HG03378 (cell line): ENCODE measurements around the gene KLRF2.
"Not testable (repeated sequence)": the region's sequence is repeated elsewhere in the genome, so short reads cannot be mapped to it uniquely, and the experiment has no call there.

Source experiments
- ATAC-seq: cut with Tn5 transposase; IDR thresholded peaks from one replicate; pipeline ENCODE4 v1.9.1; 2021; ENCODE audit warnings: mild to moderate bottlenecking, moderate library complexity; ENCODE audit not compliant: unreplicated experiment

Gene KLRF2, protein sequence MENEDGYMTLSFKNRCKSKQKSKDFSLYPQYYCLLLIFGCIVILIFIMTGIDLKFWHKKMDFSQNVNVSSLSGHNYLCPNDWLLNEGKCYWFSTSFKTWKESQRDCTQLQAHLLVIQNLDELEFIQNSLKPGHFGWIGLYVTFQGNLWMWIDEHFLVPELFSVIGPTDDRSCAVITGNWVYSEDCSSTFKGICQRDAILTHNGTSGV

DNA sequence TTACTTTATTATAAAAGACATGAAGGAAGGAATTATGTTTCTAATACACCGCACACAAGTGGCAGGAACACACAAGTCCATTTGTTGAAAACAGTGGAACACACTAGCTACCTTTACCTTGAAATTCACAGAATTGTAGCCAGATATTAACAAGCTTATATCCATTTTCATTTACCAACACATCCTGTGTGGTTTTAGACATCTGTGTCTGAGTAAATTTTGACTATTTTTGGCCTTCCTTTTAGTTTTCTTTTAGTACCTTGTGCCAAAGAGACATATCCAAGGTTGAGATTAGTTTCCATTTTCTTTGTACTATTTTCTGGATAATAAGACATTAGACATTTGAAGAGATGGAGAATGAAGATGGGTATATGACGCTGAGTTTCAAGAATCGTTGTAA lies at the start of gene KLRF2:
KLRF2 (plus strand) TSS at position 244 of the 400 bp plus-strand sequence; CDS start at position 351, 107 bp downstream.
- ATAC-seq: no peak

DNA sequence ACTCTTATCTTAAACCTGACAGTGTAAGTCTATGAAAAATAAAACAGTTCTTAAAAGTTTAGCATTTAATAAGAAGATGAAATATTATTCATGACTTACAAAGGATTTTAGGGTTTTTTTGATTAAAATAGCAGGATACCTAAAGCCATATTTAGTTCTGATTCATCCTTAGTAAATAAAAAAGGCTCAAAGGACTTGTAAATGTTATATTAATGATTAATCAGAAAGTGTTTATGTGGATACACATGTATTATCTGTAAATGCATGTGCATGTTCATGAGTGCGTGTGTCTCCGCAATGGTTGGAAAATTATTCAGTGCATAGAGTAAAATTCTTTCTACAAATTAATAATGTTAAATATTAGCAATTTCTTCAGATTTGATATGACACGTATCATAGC lies 49.6 kb upstream of the KLRF2 start:
- no peak for ATAC-seq

DNA sequence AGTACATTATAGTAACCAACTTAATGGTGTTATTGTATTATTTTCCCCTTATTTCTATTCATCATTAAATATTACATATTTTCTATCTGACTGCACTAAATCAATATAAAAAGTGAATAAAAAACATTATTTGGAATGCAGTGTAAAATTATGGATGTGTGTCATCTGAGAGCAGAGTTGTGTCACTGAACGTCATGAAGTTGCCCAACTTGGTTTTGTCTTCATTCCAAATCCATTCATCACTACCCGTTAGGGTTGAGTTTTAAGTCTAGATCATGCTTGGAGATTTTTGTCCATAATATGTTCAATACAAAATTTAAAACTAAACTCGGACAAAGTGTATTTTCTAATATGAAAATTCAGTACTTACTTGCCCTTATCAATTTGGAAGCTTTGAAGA lies 37.9 kb upstream of the KLRF2 start:
- ATAC-seq: no peak

DNA sequence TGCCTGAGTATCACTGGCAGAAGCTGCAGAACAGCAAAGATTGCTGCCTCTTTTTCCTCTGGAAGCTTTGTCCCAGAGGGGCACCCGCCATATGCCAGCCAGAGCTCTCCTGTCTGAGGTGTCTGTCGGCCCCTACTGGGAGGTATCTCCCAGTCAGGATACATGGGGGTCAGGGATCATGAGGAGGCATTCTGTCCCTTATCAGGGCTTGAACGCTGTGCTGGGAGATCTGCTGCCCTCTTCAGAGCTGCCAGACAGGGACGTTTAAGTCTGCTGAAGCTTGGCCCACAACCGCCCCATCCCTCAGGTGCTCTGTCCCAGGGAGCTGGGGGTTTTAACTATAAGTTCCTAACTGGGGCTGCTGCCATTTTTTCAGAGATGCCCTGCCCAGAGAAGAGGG lies 32.4 kb upstream of the KLRF2 start:
- no peak for ATAC-seq

DNA sequence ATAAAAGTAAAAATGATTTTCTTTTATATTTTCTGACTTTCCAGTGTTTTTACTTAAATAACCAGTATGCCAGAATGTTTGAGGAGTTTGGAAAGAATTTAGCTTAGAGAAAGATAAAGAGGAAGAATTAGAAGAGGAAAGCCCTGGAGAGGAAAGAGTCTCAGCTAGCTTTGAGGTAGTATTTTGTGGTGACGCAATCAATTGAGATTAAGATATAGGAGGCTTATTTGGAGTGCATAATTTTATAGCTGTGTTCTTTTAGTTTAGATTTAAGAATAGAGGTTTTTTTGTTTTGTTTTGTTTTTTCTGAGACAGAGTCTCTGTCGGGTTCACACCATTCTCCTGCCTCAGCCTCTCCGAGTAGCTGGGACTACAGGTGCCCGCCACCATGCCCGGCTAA lies 30.2 kb upstream of the KLRF2 start:
- ATAC-seq: no peak

DNA sequence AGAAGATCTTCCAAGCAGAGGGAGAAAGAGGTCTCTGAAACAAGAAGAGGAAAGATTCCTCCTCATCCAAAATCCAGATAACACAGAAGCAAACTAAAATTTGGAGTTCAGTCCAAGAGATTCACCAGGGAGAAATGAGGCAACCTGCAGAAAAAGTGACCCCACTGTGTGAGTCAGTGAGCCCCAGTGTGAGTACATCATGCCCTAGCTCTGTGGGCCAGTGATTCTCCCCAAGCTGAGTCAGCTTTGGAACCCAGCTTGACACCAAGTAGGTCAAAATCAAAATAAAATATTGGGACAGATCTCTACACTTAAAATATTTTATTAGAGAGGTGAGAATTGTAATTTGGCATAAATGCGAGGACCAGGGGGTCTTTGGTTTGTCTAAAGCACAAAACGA lies 29.4 kb upstream of the KLRF2 start:
- ATAC-seq: no peak

DNA sequence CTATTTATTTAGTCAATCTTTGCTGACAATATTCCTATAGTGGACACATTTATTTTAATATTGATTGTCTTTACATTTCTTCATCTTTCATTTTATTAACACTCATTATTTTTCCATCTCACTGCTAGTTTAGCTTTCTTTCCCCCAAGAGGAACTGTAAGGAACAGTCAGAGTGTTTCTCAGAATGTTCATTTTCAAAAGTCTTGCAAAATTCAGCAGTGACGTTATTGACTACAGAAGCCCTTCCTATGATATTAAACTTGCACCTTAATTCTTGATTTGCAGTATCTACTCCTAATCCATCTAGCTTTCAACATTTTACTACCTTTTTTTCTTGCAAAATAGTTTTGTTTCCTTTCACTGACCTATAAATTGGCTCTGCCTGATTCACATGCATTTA lies 25.1 kb upstream of the KLRF2 start:
- ATAC-seq: no peak

DNA sequence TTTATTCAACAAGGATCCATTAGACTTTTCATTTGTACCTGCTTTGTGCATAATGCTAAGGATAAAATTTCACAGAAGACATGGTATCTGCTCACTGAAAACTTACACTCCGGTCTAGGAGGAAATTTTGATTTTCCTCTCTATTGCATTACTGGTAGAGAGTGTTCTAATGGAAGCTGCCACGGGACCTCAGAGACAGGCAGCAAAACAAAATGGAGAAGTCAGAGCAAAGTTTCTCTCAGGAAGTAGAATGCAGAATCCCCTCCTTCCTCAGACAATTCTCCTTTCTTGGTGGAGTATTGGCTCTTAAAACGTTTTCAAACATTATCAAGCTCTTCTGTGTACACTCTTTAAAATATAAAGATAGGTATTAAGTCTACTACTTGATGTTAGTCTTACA lies 24.4 kb upstream of the KLRF2 start:
- ATAC-seq: no peak

DNA sequence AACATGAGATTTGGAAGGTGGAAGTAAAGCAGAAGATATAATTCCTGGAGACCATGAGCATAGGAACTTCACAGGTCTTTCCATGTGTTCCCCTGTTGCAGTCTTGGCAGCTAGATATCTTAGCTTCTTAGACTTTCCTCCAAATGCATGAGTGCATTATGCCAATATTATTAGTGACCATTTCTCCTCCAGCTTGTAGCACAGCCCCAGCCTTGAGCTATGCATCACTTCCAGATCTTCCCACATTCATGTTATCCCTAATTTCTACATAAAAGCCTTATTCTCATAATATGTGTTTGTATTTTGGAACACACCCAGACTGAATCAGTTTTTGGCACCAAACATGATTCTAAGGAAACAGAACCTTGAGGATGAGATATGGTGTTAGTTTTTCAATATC lies 23.2 kb upstream of the KLRF2 start:
- no peak for ATAC-seq

DNA sequence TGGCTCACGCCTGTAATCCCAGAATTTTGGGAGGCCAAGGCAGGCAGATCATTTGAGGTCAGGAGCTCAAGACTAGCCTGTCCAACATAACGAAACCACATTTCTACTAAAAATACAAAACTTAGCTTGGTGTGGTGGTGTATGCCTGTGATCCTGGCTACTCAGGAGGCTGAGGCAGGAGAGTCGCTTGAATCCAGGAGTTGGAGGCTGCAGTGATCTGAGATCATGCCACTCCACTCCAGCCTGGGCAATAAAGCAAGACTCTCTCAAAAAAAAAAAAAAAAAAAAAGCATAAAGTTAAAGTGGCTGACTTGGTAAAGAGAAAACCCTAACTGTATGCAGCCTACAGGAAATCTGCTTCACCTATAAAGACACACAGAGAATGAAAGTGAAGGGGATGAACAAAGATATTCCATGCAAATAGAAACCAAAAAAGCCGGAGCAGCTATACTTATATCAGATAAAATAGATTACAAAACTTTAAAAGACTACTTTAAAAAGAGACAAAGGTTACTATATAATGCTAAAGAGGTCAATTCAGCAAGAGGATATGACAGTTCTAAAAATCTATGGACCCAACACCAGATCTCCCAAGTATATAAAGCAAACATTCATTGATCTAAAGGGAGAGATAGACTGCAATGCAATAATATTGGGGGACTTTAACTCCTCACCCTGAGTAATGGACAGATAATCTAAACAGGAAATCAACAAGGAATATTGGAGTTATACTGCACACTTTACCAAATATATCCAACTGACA lies 16.2 kb upstream of the KLRF2 start:
- ATAC-seq: no peak

DNA sequence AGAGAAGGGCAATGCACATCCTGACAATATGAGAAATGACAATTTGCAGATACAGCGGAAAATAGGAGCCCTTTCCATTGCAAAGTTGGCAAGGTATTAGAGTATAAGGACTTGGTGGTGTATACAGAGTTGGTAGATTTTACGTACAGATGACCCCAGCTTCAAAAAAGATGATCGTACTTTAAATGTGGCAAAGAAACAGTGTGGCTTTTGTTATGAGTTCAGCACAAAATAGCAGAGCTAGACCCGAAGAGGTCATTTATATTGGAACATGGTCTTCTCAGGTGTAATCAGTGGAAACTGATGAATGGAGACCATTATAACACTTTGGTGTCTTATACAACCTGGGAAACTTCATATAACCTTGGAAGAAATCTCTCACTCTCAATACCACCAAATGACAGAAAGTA lies 14.4 kb upstream of the KLRF2 start:
- no peak for ATAC-seq

DNA sequence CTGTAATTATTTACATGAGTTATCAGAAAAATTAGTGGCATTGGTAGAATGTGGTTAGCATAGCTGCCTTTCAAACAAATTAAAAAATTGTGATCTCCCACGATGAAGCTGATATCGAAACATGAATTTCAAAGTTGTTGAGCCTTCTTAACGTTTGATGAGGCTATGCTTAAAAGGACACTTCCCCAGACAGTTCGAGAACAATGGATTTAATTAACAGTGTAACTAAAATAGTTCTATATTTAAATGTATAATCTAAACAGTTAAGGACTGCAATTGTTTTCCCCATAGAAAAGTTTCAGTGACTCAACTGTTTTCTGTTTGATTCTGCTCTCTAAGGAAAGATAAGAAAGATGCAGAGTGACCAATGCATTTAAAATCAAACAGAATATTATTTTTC lies 13.8 kb upstream of the KLRF2 start:
- no peak for ATAC-seq

DNA sequence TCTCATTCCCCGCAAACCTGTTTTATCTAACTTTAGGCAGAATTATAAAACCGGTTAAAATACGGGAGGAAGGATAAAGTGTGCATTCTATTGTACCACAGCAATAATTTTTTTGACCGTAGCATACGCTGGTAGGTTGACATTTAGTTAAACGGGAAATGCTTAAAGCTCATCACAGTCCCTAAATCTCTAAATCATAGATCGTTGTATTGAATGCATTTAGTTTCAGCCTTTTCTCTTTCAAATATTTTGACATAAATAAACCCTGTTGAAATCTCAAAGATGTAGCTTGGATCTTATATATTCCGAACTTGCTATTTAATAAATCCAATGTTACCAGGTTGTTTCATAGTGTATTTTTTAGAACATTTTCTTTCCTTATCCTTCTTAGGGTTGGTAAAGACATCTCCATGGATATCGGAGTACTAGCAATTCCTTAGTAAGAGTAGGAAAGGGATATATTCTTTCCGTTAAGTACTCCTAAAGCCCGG lies 12.9 kb upstream of the KLRF2 start:
- no peak for ATAC-seq

DNA sequence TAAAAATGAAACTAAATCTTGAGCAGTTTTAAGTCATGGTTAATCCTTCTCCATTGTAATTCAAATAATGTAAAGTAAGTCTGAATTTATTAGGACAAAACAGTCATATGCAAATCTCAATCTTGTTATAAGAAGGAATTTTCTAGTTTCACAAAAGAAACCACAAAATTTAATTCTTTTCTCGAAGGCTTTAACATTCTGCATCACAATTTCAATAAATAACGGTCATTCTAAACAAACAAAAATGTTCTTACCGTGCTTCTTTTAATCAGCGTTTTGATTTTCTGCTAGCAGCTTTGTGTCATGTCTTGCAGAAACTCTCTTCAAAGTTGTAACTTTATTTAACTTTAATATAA lies 12.4 kb upstream of the KLRF2 start:
- ATAC-seq: no peak

DNA sequence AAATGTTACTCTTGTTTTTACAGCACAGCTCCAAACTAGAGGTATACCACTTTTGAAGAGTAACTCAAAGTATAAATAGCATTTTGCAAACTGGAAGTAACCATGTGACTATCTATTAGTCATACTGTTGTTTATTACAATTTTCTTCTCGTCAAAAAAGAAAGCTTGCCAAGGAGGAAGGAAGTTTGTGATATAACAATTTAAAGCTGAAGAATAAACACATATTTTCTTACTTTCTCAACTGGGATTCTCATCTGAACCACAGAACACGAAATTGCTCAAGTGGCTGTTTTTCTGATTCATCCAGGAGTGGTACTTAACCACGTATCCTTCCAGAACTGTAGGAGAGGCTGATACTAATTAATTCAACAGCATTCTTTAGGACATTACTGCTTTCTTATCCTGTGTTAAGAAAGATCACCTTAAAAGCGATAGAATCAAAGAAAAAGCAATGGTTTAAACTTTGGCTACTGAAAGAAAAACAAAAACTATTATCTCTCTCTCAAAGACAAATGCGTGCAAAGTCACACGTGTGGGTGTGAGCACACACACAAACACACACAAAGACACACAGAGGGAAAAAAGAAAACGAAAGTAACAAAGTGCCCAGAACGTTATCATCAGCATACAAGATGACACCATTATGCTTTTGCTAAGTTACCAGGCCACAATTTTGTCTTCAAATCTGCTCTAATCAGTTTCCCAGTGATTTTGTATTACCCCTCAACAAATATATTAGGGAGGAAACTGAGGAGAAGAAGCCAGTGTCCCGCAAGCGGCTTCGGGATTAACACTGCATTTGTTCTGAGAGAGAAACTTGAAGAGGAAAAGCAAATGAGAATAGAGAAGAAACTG lies 11.8 kb upstream of the KLRF2 start, which contains the start of gene CLEC2B:
CLEC2B (minus strand) TSS at position 48 of the 855 bp plus-strand sequence.
- ATAC-seq: no peak

DNA sequence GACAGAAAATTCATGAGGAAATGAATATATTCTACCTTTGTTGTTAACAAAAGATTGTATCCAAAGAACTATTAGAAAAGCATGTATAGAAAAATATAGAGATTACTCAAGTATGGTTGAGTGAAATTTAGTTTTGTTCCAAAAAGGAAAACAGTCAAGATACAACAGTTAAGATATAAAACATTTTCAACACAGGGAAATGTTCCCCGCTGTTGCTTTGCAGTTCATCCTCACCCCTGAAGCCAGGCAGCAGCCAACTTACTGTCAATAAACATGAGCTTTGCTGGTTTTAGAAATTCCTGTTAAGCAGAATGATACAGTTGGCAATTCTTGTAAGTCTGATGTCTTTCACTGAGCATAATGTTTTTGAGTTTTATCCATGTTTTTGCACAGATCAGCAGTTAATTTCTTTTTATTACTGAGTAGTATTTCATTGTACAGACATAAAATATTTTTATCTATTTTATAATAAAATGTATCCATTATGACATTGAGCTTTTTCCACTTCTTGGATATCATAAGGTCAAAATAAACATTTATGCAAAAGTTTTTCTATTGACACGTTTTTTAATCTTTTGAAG lies 10.9 kb upstream of the KLRF2 start:
- no peak for ATAC-seq

DNA sequence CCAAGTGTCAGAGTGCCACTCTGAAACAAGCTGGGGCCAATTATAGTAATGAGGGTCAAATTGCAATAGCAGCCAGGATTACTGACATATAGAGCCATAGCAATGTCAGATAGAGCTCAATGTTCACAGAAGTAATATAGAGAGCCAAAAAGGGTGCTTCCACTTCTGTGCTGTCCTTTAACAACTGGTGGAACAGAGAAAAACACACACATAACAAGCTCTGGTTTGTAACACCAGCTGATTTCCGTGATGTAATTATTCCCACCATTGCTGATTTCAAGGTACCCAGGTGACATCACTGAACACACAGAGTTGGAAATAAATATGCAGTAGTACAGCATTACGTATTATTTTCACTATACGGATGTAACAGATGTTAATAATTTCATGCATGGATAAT lies 9.1 kb upstream of the KLRF2 start:
- no peak for ATAC-seq

DNA sequence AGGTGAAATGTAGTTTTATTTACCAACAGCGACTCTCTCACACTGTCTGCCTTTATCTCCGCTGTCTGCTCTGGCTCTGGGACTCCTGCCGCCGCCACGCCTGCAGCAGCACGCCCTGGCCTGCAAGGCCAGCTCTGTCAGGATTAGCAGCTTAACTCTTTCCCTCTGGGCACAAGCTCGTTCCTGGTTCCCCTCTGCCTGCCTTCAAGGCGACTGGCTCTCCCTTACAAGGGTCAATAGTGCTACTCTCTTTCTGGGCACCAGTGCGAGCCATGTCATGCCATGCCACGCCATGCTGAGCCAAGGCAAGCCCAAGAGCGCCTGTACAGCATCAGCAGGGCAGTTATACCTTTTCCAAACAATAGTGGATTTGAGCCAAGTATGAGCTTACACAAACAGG lies 8.5 kb upstream of the KLRF2 start:
- ATAC-seq: no peak

DNA sequence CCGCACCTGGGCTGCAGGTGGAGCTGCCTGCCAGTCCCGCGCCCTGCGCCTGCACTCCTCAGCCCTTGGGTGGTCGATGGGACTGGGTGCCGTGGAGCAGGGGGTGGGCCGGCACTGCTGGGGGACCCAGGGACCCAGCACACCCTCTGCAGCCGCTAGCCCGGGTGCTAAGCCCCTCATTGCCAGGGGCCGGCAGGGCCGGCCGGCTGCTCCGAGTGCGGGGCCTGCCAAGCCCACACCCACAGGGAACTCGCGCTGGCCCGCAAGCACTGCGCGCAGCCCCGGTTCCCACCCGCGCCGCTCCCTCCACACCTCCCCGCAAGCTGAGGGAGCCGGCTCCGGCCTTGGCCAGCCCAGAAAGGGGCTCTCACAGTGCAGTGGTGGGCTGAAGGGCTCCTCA lies 5.2 kb upstream of the KLRF2 start:
- not testable (repeated sequence) for ATAC-seq

DNA sequence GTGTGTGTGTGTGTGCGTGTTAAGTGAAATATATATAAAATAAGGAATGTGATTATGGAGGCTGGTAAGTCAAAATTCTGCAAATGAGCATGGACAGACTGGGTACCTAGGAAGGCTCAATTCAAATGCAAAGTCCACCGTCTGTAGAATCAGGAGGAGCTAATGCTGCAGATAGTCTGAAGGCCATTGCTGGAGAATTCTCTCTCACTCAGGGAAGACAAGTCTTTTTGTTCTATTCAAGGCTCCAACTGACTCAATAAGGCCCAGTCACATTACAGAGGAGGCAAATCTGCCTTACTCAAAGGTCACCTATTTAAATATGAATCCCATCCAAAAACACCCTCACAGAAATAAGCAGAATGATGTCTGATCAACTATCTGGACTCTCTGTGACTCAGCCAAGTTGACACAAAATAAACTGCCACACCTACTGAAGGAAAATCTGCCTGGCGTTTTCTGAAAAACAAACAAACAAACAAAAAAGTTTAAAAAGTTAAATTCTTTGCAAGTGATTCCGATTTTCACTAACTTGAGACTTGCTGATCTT lies 684 bp upstream of the KLRF2 start:
- no peak for ATAC-seq

DNA sequence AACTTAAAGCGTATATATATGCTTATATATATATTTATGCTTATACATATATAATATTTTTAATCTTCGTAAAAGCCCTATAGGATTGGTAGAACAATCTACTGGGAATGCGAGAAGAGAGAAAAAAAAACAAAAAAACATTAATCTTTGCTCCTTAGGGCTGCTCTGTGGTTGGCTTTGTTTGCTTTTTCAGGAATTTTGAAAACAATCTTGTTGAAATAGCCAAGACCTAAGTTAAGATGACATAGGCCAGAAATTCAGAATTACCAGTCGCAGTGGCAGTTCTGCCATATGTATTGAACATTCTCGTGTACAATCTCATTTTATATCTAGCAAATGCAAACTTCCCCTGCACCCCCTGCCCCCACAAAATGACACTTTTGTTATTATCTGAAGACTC lies 699 bp downstream of the KLRF2 start:
- no peak for ATAC-seq
